Raji (cell line): ENCODE data around the gene ACAA2.

Source experiments
- POLR2A ChIP-seq: IDR thresholded peaks from 2 replicates; pipeline ENCODE4 v1.6.1; 2011; ENCODE audit warnings: low read depth, low read length, control low read depth; ENCODE audit not compliant: insufficient read depth

The ACAA2 gene

GRCh38 chr18:49743117-49743567 is 70.2 kb downstream of the ACAA2 start:
- TF ChIP-seq POLR2A = no peak

GRCh38 chr18:49742316-49743116 is 70.8 kb downstream of the ACAA2 start:
- no peak for TF ChIP-seq POLR2A

- TF ChIP-seq POLR2A = no peak
These were observed 74.1 kb downstream of the ACAA2 start for GRCh38 chr18:49739275-49739674.

DNA sequence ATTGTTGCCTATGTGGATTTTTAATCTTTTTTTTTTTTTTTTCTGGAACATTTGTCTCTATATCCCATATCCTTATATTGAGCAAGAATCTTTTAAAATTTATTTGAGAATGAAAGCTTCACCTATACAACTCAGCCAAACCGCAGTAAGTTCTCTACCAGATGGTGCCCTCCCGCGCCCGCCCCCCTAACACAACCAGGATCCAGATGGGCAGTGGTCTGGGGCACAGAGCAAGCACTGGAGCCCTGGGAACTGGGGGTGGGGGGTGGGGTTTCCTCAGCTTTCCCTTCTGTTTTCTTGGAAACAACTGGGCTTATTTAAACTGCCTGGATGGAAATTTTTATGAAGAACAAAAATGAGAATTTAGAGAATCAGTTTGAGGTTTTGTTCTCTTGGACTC is 74.6 kb downstream of the ACAA2 start:
- TF ChIP-seq POLR2A = no peak

- no peak for TF ChIP-seq POLR2A
These were observed 78.5 kb downstream of the ACAA2 start for GRCh38 chr18:49734836-49735235.

GRCh38 chr18:49733896-49734585 is 79.3 kb downstream of the ACAA2 start:
- no peak for TF ChIP-seq POLR2A

- TF ChIP-seq POLR2A = no peak
These were observed 80.0 kb downstream of the ACAA2 start for GRCh38 chr18:49733321-49733720.
